Karpas-422 (cell line): ENCODE data around the gene SPEM3. TPM values are rescaled to one million over a fixed set of nuclear protein-coding genes. Genes with fewer than 3 reads are reported as not detected.
A peak's percentile ranks its signal among the peaks of the same experiment; 100 is the strongest.

Source experiments
- DNase-seq: peaks from one replicate; pipeline ENCODE4 v3.0.0-alpha.2; 2015
- H2AFZ ChIP-seq: fragments of 200-600 bp; sonication (generic); 2 replicates; pipeline ENCODE4 v1.6.1; 2014; ENCODE audit warnings: antibody characterized with exemption, low read length, mixed read lengths
- H3K27ac ChIP-seq: fragments of 200-600 bp; sonication (generic); 2 replicates; pipeline ENCODE4 v1.5.1; 2014; ENCODE audit warnings: mild to moderate bottlenecking, low read length, moderate library complexity
- H3K27me3 ChIP-seq: fragments of 200-600 bp; sonication (generic); 2 replicates; pipeline ENCODE4 v1.6.1; 2014; ENCODE audit warnings: low read length, mixed read lengths
- H3K36me3 ChIP-seq: fragments of 200-600 bp; sonication (generic); 2 replicates; pipeline ENCODE4 v1.6.1; 2014; ENCODE audit warnings: low read length, mixed read lengths; ENCODE audit not compliant: insufficient read depth
- H3K4me1 ChIP-seq: fragments of 200-600 bp; sonication (generic); 2 replicates; pipeline ENCODE4 v1.6.1; 2014; ENCODE audit warnings: mild to moderate bottlenecking, low read length, mixed read lengths
- H3K4me2 ChIP-seq: fragments of 200-600 bp; sonication (generic); 2 replicates; pipeline ENCODE4 v1.6.1; 2014; ENCODE audit warnings: low read length, low read depth, mild to moderate bottlenecking; ENCODE audit not compliant: poor library complexity, severe bottlenecking
- H3K4me3 ChIP-seq: fragments of 200-600 bp; sonication (generic); 2 replicates; pipeline ENCODE4 v1.5.1; 2014; ENCODE audit warnings: mild to moderate bottlenecking, antibody characterized with exemption, low read length, mixed read lengths
- H3K79me2 ChIP-seq: fragments of 200-600 bp; sonication (generic); 2 replicates; pipeline ENCODE4 v1.6.1; 2014; ENCODE audit warnings: mild to moderate bottlenecking, low read length, mixed read lengths
- H3K9ac ChIP-seq: fragments of 200-600 bp; sonication (generic); 2 replicates; pipeline ENCODE4 v1.6.0; 2014; ENCODE audit warnings: low read length
- H3K9me2 ChIP-seq: fragments of 200-600 bp; sonication (generic), shearing (Covaris generic); replicated peaks from 2 replicates; pipeline ENCODE4 v1.6.0; 2014; ENCODE audit warnings: mild to moderate bottlenecking, low read length, moderate library complexity; ENCODE audit not compliant: insufficient read depth
- H3K9me3 ChIP-seq: fragments of 300-700, 200-600 bp; sonication (generic); 2 replicates; pipeline ENCODE4 v1.6.1; 2014; ENCODE audit warnings: low read length, mixed read lengths
- H4K20me1 ChIP-seq: fragments of 200-600 bp; sonication (generic); 2 replicates; pipeline ENCODE4 v1.6.1; 2014; ENCODE audit warnings: mild to moderate bottlenecking, antibody characterized with exemption, low read length, low read depth; ENCODE audit not compliant: insufficient read depth
- total RNA-seq: library from RNA; depleted of rRNA; stranded (reverse); fragments of >200 nt; shearing (Covaris generic); gene quantifications from 2 replicates; pipeline ENCODE4 v1.2.3, GENCODE V29; 2014; ENCODE audit warnings: low replicate concordance

Gene SPEM3
- total RNA-seq, 1 experiment from 2014 or later = not detected

DNA sequence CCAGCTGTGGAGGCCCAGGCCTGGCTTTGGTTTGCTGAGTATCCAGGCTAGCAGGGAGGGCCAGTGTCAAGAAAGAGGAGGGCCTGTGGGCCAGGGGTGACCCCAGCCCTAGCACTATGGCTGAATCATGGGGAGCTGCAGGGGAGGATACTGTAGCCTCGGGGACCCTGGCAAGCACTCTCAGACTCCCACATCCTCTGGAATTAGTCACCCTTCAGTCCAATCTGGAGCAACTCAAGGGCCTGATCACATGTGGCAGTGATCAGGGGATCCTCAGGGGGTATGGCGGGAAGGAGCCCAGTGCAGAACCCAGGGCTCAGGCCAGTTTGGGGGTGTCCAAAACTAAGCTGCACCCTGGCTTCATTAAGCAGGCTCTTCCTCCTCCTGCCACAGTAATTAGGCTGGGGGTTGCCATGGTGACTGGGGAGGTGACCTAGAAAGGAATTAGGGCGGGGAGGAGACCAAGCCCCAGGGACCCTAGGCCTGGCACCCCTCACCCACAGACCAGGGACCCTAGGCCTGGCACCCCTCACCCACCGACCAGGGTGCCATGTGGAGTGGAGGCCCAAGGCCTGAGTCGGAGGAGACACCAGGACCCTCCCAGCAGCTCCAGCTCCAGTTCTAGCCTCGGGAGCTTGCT, 15.2 kb upstream of the SPEM3 start:
- Histone ChIP-seq H3K36me3 (no peaks in the 10 kb centered on the region), H3K79me2 (no peaks in the 10 kb centered on the region)

GRCh38 chr17:7414837-7415236, 13.8 kb upstream of the SPEM3 start:
- Histone ChIP-seq H3K36me3 (no peaks in the 10 kb centered on the region), H3K27ac (no peak overlapping the region), H3K79me2 (no peaks in the 10 kb centered on the region), H3K9me2 (no peaks in the 10 kb centered on the region), H2AFZ (no peak overlapping the region), H3K9ac (no peak overlapping the region), H3K4me1 (peaks cover 6% of the 10 kb centered on the region), H3K4me3 (no peak overlapping the region), H3K9me3 (no peaks in the 10 kb centered on the region), H3K4me2 (no peak overlapping the region), H4K20me1 (no peaks in the 10 kb centered on the region), H3K27me3 (no peaks in the 10 kb centered on the region)
- DNase-seq = no peak

More for the DNA sequence above, 15.2 kb upstream of the SPEM3 start:
- H3K4me1 ChIP-seq = peaks cover 8% of the 10 kb centered on the region
- no peak overlapping the region for H3K9ac ChIP-seq
- no peak overlapping the region for H3K4me2 ChIP-seq
- H3K4me3 ChIP-seq = no peak overlapping the region
- H2AFZ ChIP-seq = no peak overlapping the region
- H3K27ac ChIP-seq = no peak overlapping the region
- H3K9me3 ChIP-seq = no peaks in the 10 kb centered on the region
- no peaks in the 10 kb centered on the region for H3K9me2 ChIP-seq
- H3K27me3 ChIP-seq = no peaks in the 10 kb centered on the region
- H4K20me1 ChIP-seq = no peaks in the 10 kb centered on the region
- no peak for DNase-seq

DNA sequence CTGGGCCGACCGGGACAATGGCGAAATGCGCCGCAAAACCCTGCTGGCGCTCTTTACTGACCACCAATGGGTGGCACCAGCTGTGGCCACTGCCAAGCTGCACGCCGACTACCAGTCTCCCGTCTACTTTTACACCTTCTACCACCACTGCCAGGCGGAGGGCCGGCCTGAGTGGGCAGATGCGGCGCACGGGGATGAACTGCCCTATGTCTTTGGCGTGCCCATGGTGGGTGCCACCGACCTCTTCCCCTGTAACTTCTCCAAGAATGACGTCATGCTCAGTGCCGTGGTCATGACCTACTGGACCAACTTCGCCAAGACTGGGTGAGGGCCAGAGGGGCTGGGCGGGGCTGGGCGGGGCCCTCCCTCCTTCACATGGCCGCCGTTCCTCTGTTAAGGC, 12.9 kb upstream of the SPEM3 start:
- Histone ChIP-seq H3K9ac (no peak overlapping the region), H3K27me3 (no peaks in the 10 kb centered on the region), H3K27ac (no peak overlapping the region), H3K36me3 (no peaks in the 10 kb centered on the region), H3K4me1 (no peaks in the 10 kb centered on the region), H3K4me3 (no peak overlapping the region), H4K20me1 (no peaks in the 10 kb centered on the region), H3K9me2 (no peaks in the 10 kb centered on the region), H3K4me2 (no peak overlapping the region), H2AFZ (no peak overlapping the region), H3K79me2 (no peaks in the 10 kb centered on the region), H3K9me3 (no peaks in the 10 kb centered on the region)
- no peak for DNase-seq

DNA sequence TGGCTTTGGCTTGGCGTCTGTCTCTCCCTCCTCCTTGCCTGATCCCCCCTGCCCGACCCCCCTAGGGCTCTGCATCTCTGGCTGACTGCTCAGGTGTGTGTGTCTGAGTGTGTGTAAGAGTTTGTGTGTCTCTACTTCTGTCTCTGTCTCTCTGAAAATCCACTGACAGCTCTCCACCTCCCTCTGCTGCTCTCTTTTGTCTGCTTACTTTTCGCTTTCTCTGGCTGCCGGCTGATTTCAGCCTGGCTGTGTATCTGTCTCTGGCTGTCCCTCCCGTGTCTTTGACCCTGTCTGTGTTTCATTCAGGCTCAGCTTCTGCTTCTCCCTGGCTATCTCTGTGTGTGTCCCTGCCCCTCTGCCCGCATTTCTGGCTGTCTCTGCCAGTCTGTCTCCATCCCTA, 12.3 kb upstream of the SPEM3 start:
- Histone ChIP-seq H3K9me2 (no peaks in the 10 kb centered on the region), H3K4me2 (no peak overlapping the region), H4K20me1 (no peaks in the 10 kb centered on the region), H3K9ac (no peak overlapping the region), H3K79me2 (no peaks in the 10 kb centered on the region), H3K4me3 (no peak overlapping the region), H3K27me3 (no peaks in the 10 kb centered on the region), H3K9me3 (no peaks in the 10 kb centered on the region), H3K36me3 (no peaks in the 10 kb centered on the region), H2AFZ (no peak overlapping the region), H3K4me1 (no peaks in the 10 kb centered on the region), H3K27ac (no peak overlapping the region)
- DNase-seq = peak; percentile 59

- H3K36me3 ChIP-seq = no peaks in the 10 kb centered on the region
- no peak overlapping the region for H3K4me2 ChIP-seq
- DNase-seq = no peak
- H3K27ac ChIP-seq = no peak overlapping the region
- H3K27me3 ChIP-seq = no peaks in the 10 kb centered on the region
- H3K4me3 ChIP-seq = no peak overlapping the region
- H3K9ac ChIP-seq = no peak overlapping the region
- H3K4me1 ChIP-seq = no peaks in the 10 kb centered on the region
- no peak overlapping the region for H2AFZ ChIP-seq
- no peaks in the 10 kb centered on the region for H3K9me2 ChIP-seq
- no peaks in the 10 kb centered on the region for H3K79me2 ChIP-seq
- no peaks in the 10 kb centered on the region for H4K20me1 ChIP-seq
- no peaks in the 10 kb centered on the region for H3K9me3 ChIP-seq
Measured at GRCh38 chr17:7417056-7417655, 11.5 kb upstream of the SPEM3 start.

GRCh38 chr17:7418472-7419152, 10.0 kb upstream of the SPEM3 start:
- Histone ChIP-seq H3K9ac (no peak overlapping the region), H3K27me3 (no peaks in the 10 kb centered on the region), H3K36me3 (no peaks in the 10 kb centered on the region), H3K4me1 (no peaks in the 10 kb centered on the region), H3K9me3 (no peaks in the 10 kb centered on the region), H4K20me1 (no peaks in the 10 kb centered on the region), H3K4me2 (no peak overlapping the region), H3K4me3 (no peak overlapping the region), H3K79me2 (no peaks in the 10 kb centered on the region), H2AFZ (no peak overlapping the region), H3K27ac (no peak overlapping the region), H3K9me2 (no peaks in the 10 kb centered on the region)
- DNase-seq = no peak

- Histone ChIP-seq H3K36me3 (no peaks in the 10 kb centered on the region), H3K79me2 (no peaks in the 10 kb centered on the region), H3K4me3 (no peak within 1 kb of the TSS), H3K27me3 (no peaks in the 10 kb centered on the region), H4K20me1 (no peaks in the 10 kb centered on the region), H3K9ac (no peak within 1 kb of the TSS), H3K4me2 (no peak within 1 kb of the TSS), H2AFZ (no peak within 1 kb of the TSS), H3K9me2 (no peaks in the 10 kb centered on the region), H3K9me3 (no peaks in the 10 kb centered on the region), H3K4me1 (no peaks in the 10 kb centered on the region), H3K27ac (no peak within 1 kb of the TSS)
- no peak for DNase-seq
Measured at GRCh38 chr17:7419819-7420610, 8.6 kb upstream of the SPEM3 start, which contains the start of gene SPEM1. Gene SPEM1 (plus strand): TSS chr17:7420324. CDS start chr17:7420385, 61 bp downstream.

DNA sequence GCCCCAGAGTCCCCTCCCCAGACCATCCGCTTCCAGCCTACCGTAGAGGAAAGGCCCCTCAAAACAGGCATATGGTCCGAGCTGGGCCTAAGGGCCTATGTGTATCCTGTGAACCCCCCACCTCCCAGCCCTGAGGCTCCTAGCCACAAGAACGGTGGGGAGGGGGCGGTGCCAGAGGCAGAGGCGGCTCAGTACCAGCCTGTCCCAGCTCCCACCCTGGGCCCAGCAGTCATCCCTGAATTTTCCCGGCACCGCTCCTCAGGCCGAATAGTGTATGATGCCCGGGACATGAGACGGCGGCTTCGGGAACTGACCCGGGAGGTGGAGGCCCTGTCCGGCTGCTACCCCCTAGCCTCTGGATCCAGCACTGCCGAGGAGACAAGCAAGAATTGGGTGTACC, 7.5 kb upstream of the SPEM3 start:
- H3K4me1 ChIP-seq = no peaks in the 10 kb centered on the region
- no peaks in the 10 kb centered on the region for H4K20me1 ChIP-seq
- H3K36me3 ChIP-seq = no peaks in the 10 kb centered on the region
- no peaks in the 10 kb centered on the region for H3K9me3 ChIP-seq
- H3K4me2 ChIP-seq = no peak overlapping the region
- H3K9me2 ChIP-seq = no peaks in the 10 kb centered on the region
- DNase-seq = no peak
- no peak overlapping the region for H3K27ac ChIP-seq
- H3K4me3 ChIP-seq = no peak overlapping the region
- H2AFZ ChIP-seq = no peak overlapping the region
- no peaks in the 10 kb centered on the region for H3K79me2 ChIP-seq
- no peaks in the 10 kb centered on the region for H3K27me3 ChIP-seq
- no peak overlapping the region for H3K9ac ChIP-seq
